Measurements from ENCODE around the gene ADCY10. TPM values are rescaled to one million over a fixed set of nuclear protein-coding genes. Genes with fewer than 3 reads are reported as not detected.

The ADCY10 gene
- total RNA-seq, 2 experiments from 2014 or later = 0.15 TPM; not detected in 1

DNA sequence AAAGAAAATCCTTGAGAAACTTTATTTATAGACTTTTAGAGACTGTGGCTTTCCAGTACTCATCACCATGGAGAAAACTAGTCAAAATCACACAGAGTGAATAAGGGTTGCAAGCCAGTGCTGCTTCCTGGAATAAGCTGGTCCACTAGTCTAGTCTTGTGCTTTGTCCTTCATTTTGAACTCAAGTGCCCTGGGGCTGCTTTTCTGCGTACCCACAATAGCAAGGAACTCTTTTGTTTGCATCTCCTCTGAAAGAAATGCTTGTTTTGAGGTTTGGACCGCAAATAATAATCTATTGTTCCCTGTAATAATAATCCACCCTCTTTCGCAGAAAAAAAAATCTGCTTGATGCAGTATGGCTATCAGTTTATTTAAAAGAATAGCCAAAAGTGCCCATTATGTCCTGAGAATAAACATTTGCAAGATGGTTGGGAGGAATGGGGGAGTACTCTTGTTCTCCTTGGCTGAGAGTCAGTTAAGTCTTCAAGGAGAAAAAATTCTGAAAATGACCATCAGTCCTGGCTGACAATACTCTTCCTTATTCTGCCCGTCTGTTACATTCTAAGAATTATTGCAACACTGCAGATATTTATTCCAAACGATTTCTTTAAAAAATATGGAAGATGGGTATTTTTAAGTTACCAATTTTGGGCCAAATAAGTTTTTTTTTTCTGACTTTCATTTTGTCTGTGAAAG is 150.3 kb downstream of the ADCY10 start:
- no peak overlapping the region for H2AFZ ChIP-seq (ENCODE audit: low read length)
- H3K27ac ChIP-seq (ENCODE audit: low read depth, low read length, poor library complexity, severe bottlenecking) = no peak overlapping the region
- no peaks in the 10 kb centered on the region for H3K4me1 ChIP-seq (ENCODE audit: insufficient read depth, low read length, poor library complexity, severe bottlenecking)
- no peak overlapping the region for H3K4me2 ChIP-seq (ENCODE audit: low read length)
- no peak overlapping the region for H3K4me3 ChIP-seq (ENCODE audit: low read depth, low read length, poor library complexity, severe bottlenecking)
- H3K79me2 ChIP-seq (ENCODE audit: insufficient read depth, low read depth, low read length) = peaks cover 4% of the 10 kb centered on the region; the same call in 1 of the 2 replicates
- H3K9me3 ChIP-seq (ENCODE audit: low read length) = no peaks in the 10 kb centered on the region
- peaks cover 28% of the 10 kb centered on the region for H3K36me3 ChIP-seq (ENCODE audit: insufficient read depth, low read length)
- intact Hi-C loops (cut with micrococcal nuclease; ENCODE audit: unreplicated experiment) = no loop called here
- CTCF ChIA-PET (ENCODE audit: unreplicated experiment) = no interaction called here
- DNase-seq (ENCODE audit: low spot score) = no peak
- H4K20me1 ChIP-seq (ENCODE audit: insufficient read depth, low read length) = no peaks in the 10 kb centered on the region
- POLR2A ChIA-PET = no interaction called here
- BruUV-seq (replicated peaks) = no TSS peak
- no peak for TF ChIP-seq EZH2phosphoT487 (IDR thresholded peaks at IDR 0.05; ENCODE audit: borderline replicate concordance, low read depth, low read length)
- TF ChIP-seq, protein P1, sequence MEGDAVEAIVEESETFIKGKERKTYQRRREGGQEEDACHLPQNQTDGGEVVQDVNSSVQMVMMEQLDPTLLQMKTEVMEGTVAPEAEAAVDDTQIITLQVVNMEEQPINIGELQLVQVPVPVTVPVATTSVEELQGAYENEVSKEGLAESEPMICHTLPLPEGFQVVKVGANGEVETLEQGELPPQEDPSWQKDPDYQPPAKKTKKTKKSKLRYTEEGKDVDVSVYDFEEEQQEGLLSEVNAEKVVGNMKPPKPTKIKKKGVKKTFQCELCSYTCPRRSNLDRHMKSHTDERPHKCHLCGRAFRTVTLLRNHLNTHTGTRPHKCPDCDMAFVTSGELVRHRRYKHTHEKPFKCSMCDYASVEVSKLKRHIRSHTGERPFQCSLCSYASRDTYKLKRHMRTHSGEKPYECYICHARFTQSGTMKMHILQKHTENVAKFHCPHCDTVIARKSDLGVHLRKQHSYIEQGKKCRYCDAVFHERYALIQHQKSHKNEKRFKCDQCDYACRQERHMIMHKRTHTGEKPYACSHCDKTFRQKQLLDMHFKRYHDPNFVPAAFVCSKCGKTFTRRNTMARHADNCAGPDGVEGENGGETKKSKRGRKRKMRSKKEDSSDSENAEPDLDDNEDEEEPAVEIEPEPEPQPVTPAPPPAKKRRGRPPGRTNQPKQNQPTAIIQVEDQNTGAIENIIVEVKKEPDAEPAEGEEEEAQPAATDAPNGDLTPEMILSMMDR (conservative IDR thresholded peaks at IDR 0.05; ENCODE audit: low read length) = no peak
- H3K9me2 ChIP-seq (ENCODE audit: insufficient read depth, low read length) = no peaks in the 10 kb centered on the region

DNA sequence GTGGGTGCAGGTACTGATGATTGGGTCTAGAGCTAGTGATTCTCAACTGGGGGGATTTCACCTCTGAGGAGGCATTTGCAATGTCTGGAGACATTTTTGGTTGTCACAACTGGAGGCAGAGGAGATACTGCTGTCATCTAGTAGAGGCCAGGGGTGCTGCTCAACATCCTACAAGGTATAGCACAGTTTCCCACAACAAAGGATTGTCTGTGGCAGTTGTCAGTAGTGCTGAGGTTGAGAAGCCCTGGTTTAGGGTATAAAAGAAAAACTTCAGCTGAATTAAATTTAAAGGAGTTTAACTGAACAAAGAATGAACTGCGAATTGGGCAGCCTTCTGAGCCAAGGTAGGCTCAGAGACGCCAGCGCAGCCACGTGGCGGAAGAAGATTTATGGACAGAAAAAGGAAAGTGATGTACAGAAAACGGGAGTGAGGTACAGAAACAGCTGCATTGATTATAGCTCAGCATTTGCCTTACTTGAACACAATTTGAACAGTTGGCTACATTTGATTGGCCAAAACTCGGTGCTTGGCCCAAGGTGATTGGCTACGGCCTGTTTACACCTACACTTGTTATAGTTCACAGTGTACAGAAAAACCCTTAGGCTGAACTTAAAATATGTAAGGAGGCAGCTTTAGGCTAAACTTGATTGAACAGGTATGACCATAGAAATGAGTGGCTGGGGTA is 151.7 kb downstream of the ADCY10 start:
- H3K9me3 ChIP-seq (ENCODE audit: low read length) = no peaks in the 10 kb centered on the region
- no TSS peak for BruUV-seq (replicated peaks)
- H3K79me2 ChIP-seq (ENCODE audit: insufficient read depth, low read depth, low read length) = peaks cover 16% of the 10 kb centered on the region; the same call in 1 of the 2 replicates
- H3K36me3 ChIP-seq (ENCODE audit: insufficient read depth, low read length) = peaks cover 15% of the 10 kb centered on the region
- H3K4me1 ChIP-seq (ENCODE audit: insufficient read depth, low read length, poor library complexity, severe bottlenecking) = peaks cover 3% of the 10 kb centered on the region
- ChIA-PET CTCF (ENCODE audit: unreplicated experiment) (no interaction called here), POLR2A (interaction anchor here (0.6 to 1.0 kb wide), 3 partner anchors 9 to 132 kb away, joined by 3 to 4 read pairs (median 4); no protein-coding TSS in a partner anchor)
- no peak for DNase-seq (ENCODE audit: low spot score)
- no peaks in the 10 kb centered on the region for H3K9me2 ChIP-seq (ENCODE audit: insufficient read depth, low read length)
- H4K20me1 ChIP-seq (ENCODE audit: insufficient read depth, low read length) = no peaks in the 10 kb centered on the region
- H3K4me2 ChIP-seq (ENCODE audit: low read length) = no peak overlapping the region
- intact Hi-C loops (cut with micrococcal nuclease; ENCODE audit: unreplicated experiment) = no loop called here
- no peak overlapping the region for H2AFZ ChIP-seq (ENCODE audit: low read length)
- H3K4me3 ChIP-seq (ENCODE audit: low read depth, low read length, poor library complexity, severe bottlenecking) = no peak overlapping the region
- TF ChIP-seq, protein P1 (conservative IDR thresholded peaks at IDR 0.05; ENCODE audit: low read length) = no peak
- no peak for TF ChIP-seq EZH2phosphoT487 (IDR thresholded peaks at IDR 0.05; ENCODE audit: borderline replicate concordance, low read depth, low read length)
- H3K27ac ChIP-seq (ENCODE audit: low read depth, low read length, poor library complexity, severe bottlenecking) = no peak overlapping the region

DNA sequence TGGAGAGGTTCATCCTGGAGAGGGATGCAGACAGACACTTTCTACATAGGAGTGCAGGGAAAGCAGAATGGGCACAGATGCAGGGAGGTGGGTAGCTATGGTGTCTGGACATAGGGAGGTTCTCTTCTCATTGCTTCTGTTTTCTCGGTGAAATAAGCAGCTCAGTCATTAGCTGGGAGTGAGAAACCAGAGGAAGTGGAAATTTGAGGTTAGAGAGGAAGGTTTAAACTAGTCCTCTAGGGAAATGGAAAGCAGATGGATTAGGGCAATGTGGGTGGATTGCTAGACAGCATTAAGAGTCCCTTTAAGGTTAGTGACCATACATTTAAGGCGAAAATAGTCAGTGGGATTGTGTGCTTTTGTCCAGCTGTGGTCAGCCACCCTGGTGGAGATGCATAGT is 152.5 kb downstream of the ADCY10 start:
- H3K9me3 ChIP-seq (ENCODE audit: low read length) = no peaks in the 10 kb centered on the region
- CTCF ChIA-PET (ENCODE audit: unreplicated experiment) = no interaction called here
- BruUV-seq (replicated peaks) = no TSS peak
- POLR2A ChIA-PET = interaction anchor here (0.5 to 1.0 kb wide), 3 partner anchors 8 to 45 kb away, joined by 3 to 4 read pairs (median 3); no protein-coding TSS in a partner anchor
- H3K27ac ChIP-seq (ENCODE audit: low read depth, low read length, poor library complexity, severe bottlenecking) = no peak overlapping the region
- DNase-seq (ENCODE audit: low spot score) = no peak
- H3K4me2 ChIP-seq (ENCODE audit: low read length) = no peak overlapping the region
- TF ChIP-seq, protein P1 (conservative IDR thresholded peaks at IDR 0.05; ENCODE audit: low read length) = no peak
- no peak for TF ChIP-seq EZH2phosphoT487 (IDR thresholded peaks at IDR 0.05; ENCODE audit: borderline replicate concordance, low read depth, low read length)
- H3K36me3 ChIP-seq (ENCODE audit: insufficient read depth, low read length) = peaks cover 7% of the 10 kb centered on the region
- peaks cover 19% of the 10 kb centered on the region; the same call in 1 of the 2 replicates for H3K79me2 ChIP-seq (ENCODE audit: insufficient read depth, low read depth, low read length)
- H3K9me2 ChIP-seq (ENCODE audit: insufficient read depth, low read length) = no peaks in the 10 kb centered on the region
- intact Hi-C loops (cut with micrococcal nuclease; ENCODE audit: unreplicated experiment) = no loop called here
- peaks cover 11% of the 10 kb centered on the region for H3K4me1 ChIP-seq (ENCODE audit: insufficient read depth, low read length, poor library complexity, severe bottlenecking)
- no peak overlapping the region for H2AFZ ChIP-seq (ENCODE audit: low read length)
- H4K20me1 ChIP-seq (ENCODE audit: insufficient read depth, low read length) = no peaks in the 10 kb centered on the region; the same call in 1 of the 2 replicates
- H3K4me3 ChIP-seq (ENCODE audit: low read depth, low read length, poor library complexity, severe bottlenecking) = no peak overlapping the region
